GM18505 (cell line): Measurements from ENCODE around the gene CLTRN.

ENCODE experiments used
- ATAC-seq: cut with Tn5 transposase; IDR thresholded peaks from one replicate; pipeline ENCODE4 v1.9.1; 2021; ENCODE audit not compliant: unreplicated experiment
- POLR2A ChIP-seq: IDR thresholded peaks from 4 replicates; pipeline ENCODE4 v1.6.1; 2011; ENCODE audit warnings: borderline replicate concordance; ENCODE audit not compliant: insufficient read depth, insufficient read length; ENCODE audit errors: extremely low read depth

CLTRN gene

GRCh38 chrX:15619053-15619755, 45.4 kb downstream of the CLTRN start:
- no peak for TF ChIP-seq POLR2A
- no peak for ATAC-seq

- ATAC-seq, result no peak
Measured at GRCh38 chrX:15617111-15617510, 47.5 kb downstream of the CLTRN start.

GRCh38 chrX:15616531-15616930, 48.1 kb downstream of the CLTRN start:
- TF ChIP-seq POLR2A, result no peak
- no peak for ATAC-seq

More at GRCh38 chrX:15617111-15617510, 47.5 kb downstream of the CLTRN start:
- no peak for TF ChIP-seq POLR2A

DNA sequence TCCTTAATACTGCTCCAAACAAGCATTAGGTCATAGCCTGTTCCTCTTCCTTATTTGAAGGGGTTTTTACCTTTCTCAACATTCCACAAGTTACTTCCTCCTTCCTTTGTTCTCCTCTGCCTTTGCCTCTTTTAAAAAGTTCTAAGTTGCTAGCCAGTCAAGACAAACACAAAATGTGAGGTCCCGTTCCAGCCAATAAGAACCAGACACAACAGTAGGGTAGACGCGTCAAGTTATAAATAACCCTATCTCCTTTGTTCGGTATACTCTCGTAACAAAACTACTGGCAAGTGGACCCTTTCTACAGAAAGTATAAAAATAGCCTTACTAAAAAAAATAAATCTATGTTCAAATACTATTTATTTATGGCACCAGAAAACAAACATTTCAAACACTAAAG, 57.5 kb downstream of the CLTRN start:
- no peak for ATAC-seq
- TF ChIP-seq POLR2A, result no peak

- no peak for TF ChIP-seq POLR2A
- ATAC-seq, result no peak
Measured at GRCh38 chrX:15606136-15606535, 58.5 kb downstream of the CLTRN start.

DNA sequence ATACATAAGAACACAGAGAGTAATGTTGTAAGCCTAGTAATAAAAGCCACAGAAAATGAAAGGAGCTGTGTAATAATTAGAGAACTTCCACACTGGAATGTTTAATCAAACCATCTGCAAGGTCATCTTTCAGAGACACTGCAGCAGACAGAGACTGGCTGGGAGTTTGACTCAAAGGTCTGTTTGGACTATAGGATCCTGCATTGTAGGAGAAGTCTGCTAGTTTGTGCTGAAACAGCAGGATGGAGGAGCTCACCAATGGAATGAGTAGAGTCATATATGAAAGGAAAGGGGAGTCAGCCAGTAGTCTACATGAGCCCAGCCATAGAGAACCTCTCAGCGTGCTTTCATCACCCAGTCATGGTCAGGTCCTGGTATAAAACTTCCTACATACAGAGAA, 59.4 kb downstream of the CLTRN start:
- no peak for TF ChIP-seq POLR2A
- ATAC-seq, result no peak

GRCh38 chrX:15602761-15603160, 61.8 kb downstream of the CLTRN start:
- no peak for ATAC-seq

GRCh38 chrX:15601932-15602331, 62.7 kb downstream of the CLTRN start:
- no peak for TF ChIP-seq POLR2A
- ATAC-seq, result no peak

More at GRCh38 chrX:15602761-15603160, 61.8 kb downstream of the CLTRN start:
- TF ChIP-seq POLR2A, result no peak

- no peak for TF ChIP-seq POLR2A
- ATAC-seq, result no peak
Measured at GRCh38 chrX:15600745-15601144, 63.9 kb downstream of the CLTRN start, which contains the start of gene ACE2. Gene ACE2 (minus strand): TSS chrX:15600960. CDS start chrX:15600911, 49 bp downstream.

DNA sequence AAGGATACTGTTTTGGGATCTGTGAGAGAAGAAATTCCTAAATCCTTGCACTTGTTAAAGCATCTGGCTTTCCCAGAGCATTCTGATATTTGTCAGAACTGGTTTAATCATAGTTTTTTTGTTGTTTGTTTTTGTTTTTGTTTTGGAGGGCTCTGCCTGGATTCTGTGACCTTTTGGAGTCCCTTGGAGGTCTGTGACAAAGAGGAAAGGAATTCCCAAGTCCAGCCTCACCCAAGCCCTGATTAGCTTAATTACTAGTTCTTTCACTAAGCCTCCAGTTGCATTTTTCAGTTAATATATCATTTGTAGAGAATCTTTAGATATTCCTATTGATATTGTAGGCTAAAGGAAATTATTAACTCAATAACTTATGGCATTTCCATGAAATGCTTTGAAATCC, 64.6 kb downstream of the CLTRN start:
- no peak for ATAC-seq
- no peak for TF ChIP-seq POLR2A

DNA sequence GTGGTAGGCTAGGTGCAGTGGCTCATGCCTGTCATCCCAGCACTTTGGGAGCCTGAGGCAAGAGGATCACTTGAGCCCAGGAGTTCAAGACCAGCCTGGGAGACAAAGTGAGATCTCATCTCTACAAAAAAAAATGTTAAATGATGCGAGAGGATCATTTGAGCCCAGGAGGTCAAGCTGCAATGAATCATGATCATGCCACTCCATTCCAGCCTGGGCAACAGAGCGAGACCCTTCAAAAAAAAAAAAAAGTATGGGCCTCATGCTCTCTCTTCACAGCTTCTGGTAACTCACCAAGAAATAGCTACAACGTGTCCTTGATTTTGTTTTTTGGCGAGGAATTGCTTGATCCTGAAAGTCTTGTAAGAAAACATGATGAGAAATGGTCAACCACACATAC, 65.1 kb downstream of the CLTRN start:
- TF ChIP-seq POLR2A, result no peak
- ATAC-seq, result no peak

GRCh38 chrX:15598026-15598425, 66.6 kb downstream of the CLTRN start:
- TF ChIP-seq POLR2A, result no peak
- no peak for ATAC-seq

DNA sequence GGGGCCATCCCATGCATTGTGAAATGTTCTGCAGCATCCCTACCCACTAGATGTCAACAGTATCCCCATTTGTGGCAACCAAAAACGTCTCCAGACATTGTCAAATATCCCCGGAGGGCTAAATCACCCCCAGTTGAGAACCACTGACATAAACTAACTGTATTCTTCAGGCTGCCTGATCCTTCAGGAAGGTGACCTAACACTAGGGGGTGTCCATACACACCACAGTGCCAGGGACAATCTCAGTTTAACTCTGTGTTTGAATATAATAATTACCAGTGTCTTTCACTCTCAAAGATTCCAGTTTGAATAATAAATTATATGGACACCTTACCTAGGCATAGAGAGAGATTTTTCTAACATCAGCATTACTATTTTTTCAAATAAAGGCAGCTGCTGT, 70.2 kb downstream of the CLTRN start:
- no peak for TF ChIP-seq POLR2A
- no peak for ATAC-seq

DNA sequence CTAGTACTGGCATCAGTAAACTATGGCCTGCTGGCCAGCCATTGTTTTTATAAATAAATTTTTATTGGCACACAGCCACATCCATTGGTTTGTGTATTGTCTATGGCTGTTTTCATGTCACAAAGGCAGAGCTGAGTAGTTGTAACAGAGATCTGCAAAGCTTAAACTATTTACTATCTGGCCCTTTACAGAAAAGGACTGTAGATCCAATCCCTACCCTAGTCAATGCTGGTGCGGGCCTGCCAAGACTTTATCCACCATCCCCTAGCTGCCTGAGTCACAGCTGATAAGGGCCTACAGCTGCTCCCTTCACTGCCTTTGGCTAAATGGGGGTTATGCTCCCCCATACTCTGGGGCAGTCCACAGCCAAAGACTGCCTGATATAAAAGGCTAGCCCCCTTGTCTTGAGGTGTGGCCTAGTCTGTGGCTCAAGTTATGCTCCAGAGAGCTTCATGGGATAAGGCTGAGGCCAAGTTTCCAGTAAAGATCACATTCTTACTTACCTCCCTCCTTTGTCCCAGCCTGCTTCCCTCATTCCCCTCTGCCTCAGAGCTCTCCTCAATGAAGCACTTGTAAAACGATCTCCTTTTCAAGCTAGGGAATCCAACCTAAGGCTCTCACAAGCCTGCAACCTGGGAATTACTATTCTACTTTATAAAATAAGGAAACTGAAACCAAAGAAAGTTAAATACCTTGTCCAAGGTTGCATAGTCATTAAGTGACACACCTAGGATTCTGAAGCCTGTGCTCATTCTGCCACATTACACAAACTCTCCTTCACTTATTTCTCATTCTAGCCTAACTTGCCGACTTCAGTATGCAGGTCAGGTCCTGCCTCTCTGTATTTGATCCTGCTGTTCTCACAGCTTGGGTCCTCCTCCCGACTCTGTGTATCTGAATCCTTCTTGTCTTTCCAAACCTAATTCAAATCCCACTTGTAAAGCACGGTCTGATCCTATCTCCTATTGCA, 84.5 kb downstream of the CLTRN start:
- TF ChIP-seq POLR2A, result no peak
- ATAC-seq, result no peak
